Measurements from ENCODE around the gene RICTOR.

RICTOR gene, protein sequence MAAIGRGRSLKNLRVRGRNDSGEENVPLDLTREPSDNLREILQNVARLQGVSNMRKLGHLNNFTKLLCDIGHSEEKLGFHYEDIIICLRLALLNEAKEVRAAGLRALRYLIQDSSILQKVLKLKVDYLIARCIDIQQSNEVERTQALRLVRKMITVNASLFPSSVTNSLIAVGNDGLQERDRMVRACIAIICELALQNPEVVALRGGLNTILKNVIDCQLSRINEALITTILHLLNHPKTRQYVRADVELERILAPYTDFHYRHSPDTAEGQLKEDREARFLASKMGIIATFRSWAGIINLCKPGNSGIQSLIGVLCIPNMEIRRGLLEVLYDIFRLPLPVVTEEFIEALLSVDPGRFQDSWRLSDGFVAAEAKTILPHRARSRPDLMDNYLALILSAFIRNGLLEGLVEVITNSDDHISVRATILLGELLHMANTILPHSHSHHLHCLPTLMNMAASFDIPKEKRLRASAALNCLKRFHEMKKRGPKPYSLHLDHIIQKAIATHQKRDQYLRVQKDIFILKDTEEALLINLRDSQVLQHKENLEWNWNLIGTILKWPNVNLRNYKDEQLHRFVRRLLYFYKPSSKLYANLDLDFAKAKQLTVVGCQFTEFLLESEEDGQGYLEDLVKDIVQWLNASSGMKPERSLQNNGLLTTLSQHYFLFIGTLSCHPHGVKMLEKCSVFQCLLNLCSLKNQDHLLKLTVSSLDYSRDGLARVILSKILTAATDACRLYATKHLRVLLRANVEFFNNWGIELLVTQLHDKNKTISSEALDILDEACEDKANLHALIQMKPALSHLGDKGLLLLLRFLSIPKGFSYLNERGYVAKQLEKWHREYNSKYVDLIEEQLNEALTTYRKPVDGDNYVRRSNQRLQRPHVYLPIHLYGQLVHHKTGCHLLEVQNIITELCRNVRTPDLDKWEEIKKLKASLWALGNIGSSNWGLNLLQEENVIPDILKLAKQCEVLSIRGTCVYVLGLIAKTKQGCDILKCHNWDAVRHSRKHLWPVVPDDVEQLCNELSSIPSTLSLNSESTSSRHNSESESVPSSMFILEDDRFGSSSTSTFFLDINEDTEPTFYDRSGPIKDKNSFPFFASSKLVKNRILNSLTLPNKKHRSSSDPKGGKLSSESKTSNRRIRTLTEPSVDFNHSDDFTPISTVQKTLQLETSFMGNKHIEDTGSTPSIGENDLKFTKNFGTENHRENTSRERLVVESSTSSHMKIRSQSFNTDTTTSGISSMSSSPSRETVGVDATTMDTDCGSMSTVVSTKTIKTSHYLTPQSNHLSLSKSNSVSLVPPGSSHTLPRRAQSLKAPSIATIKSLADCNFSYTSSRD (N-terminal part only)

DNA sequence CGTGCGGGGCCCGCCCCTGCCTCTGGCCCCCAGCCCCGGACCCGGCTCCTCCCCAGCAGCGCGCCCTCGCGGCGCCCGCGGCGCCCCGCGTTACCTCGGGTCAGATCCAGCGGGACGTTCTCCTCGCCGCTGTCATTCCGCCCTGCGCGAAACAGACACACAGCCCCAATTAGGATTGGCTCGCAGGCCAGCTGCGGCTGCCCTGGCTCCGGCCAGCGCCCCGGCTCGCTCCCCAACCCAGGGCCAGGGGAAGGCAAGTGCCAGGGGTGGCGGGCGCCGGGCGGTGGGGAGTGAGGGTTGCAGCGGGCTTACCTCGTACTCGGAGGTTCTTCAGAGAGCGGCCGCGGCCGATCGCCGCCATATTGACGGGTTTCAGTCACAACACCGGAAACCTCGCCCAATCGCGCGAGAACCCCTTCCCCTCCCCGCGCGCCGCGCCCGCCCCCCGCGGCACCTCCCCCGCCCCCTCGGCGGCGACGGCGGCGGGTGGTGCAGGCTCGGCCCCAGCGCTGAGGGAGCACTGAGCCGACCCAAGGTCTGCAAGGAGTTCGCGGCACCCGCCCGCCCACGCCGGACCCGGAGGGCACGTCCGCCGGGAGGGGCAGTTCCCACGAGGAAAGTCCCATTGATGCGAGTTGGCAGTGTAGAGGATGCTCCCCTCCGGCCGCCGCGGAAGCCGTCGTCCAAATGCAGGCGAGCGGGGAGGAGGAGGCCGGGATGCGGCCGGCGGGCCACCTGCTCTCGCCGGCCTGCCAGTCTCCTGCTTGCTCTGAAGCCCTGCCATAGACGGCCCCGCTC lies at the start of gene RICTOR:
TSS of gene RICTOR (minus strand) at position 383 of the 798 bp plus-strand sequence. CDS start at position 361, 22 bp downstream.
- DNase-seq (ENCODE audit: low read depth in 2 of 2) = peak; percentile 88 to 91

- DNase-seq (ENCODE audit: low read depth in 2 of 2) = no peak
Measured at GRCh38 chr5:39121922-39122321, 47.7 kb upstream of the RICTOR start.

DNA sequence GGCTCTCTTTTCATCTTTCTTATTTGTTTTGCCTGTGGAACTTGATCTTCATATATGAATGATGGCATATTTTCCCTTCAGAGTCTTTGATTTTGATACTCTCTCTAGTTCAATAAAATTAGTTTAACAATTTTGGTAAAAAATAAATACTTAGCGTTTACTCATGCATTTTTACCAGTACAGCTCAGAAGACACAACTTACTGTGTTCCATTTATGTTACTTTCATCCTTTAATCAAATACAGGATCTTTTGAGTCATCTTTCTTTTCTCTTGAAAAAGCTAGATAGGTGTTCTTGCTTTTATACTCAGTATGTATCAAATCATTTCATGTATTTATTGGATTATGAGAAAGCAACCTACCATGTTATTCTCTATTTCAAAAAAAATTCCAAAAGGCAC lies 47.1 kb upstream of the RICTOR start:
- DNase-seq (ENCODE audit: low read depth in 2 of 2) = no peak

DNA sequence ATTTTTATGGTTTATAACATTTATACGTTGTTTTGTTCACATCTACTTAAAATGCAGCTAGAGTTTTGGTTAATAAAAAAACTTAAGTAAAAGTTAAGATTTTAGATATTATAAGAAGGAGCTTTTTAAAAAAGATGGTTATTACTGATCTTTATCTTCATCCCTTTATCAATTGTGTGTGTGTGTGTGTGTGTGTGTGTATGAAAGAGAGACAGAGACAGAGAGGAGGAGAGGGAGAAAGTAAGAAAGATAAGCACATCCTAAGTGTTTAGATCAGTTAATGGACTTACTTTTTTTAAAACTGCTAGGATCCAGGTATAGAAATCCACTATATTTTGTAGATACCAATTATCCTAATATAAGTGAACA lies 45.8 kb upstream of the RICTOR start:
- no peak for DNase-seq (ENCODE audit: low read depth in 2 of 2)

- no peak for DNase-seq (ENCODE audit: low read depth in 2 of 2)
Measured at GRCh38 chr5:39119404-39120051, 45.3 kb upstream of the RICTOR start.

DNA sequence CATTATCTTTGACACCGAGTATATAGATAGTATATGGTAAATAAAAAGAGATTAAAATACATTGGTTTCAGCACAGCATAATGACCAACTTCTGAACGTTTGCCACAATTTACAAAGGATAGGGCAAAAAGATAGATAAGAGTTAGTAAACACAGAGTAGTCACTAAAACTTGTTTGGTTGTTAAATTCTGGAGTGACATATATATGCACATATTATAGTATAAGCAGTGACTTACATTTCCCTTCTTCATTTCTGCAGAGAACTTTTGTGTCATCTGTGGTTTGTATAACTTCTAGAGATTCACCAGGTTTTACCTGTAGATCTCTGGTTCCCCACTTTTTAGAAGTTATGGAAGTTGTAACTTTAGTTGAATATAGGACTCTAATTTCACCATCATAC lies 44.4 kb upstream of the RICTOR start:
- no peak for DNase-seq (ENCODE audit: low read depth in 2 of 2)

- no peak for DNase-seq (ENCODE audit: low read depth in 2 of 2)
Measured at GRCh38 chr5:39117401-39117800, 43.2 kb upstream of the RICTOR start.

- no peak for DNase-seq (ENCODE audit: low read depth in 2 of 2)
Measured at GRCh38 chr5:39116344-39117170, 42.4 kb upstream of the RICTOR start.

GRCh38 chr5:39115644-39116343 lies 41.6 kb upstream of the RICTOR start:
- no peak for DNase-seq (ENCODE audit: low read depth in 2 of 2)

- no peak for DNase-seq (ENCODE audit: low read depth in 2 of 2)
Measured at GRCh38 chr5:39114155-39114554, 40.0 kb upstream of the RICTOR start.

DNA sequence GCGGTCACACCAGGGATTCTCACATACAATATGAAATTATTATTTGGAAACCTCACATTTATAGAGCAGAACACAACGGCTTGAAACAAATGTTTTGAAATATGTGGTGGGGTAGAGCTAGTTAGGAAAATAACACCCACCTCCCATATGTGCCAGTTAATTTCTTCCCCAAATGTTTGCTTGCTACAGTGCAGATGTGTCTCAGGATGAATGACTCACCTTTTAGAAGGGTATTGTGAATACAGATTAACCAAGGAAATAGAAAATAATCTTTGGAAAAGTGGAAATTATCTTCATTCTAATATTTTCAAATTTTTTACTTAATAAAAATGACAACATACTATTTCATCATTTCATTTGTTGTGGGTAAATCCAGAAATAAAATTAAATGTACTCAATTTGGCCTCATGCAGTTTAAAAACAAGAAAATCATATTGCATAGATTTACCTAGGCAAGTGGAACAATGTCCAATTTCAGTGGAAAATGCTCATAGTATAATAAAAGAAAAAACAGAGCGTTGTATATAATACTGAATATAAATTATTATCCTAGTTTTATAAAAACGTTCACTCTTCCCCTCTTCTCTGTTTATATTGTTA lies 39.3 kb upstream of the RICTOR start:
- DNase-seq (ENCODE audit: low read depth in 2 of 2) = no peak

GRCh38 chr5:39109606-39110005 lies 35.4 kb upstream of the RICTOR start:
- DNase-seq (ENCODE audit: low read depth in 2 of 2) = no peak

- DNase-seq (ENCODE audit: low read depth in 2 of 2) = no peak
Measured at GRCh38 chr5:39108987-39109386, 34.8 kb upstream of the RICTOR start.

GRCh38 chr5:39107350-39107749 lies 33.2 kb upstream of the RICTOR start:
- no peak for DNase-seq (ENCODE audit: low read depth in 2 of 2)

GRCh38 chr5:39106322-39106721 lies 32.1 kb upstream of the RICTOR start:
- no peak for DNase-seq (ENCODE audit: low read depth in 2 of 2)

- DNase-seq (ENCODE audit: low read depth in 2 of 2) = no peak
Measured at GRCh38 chr5:39104221-39104620, 30.0 kb upstream of the RICTOR start.

DNA sequence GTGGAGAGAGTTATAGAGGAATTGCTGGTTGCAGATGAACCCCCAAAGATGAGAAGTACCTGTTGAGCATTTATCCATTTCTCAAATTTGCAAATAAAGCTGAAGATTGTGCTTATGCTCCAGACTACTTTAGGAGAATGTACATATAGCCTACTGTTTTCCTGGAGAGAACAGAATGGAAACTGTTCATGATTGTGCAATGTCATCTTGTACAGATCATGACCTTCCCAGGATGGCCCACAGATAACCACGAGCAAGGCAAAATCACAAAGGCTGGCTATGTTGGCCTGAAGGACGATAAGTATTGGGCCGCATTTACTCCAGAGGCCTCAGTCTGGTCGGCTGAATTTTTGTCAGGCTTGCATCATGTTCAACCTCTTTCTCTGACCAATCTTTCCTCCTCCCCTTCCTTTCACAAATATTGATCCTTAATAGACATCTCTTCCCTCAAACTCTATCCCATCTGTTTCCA lies 28.5 kb upstream of the RICTOR start:
- DNase-seq (ENCODE audit: low read depth in 2 of 2) = no peak

DNA sequence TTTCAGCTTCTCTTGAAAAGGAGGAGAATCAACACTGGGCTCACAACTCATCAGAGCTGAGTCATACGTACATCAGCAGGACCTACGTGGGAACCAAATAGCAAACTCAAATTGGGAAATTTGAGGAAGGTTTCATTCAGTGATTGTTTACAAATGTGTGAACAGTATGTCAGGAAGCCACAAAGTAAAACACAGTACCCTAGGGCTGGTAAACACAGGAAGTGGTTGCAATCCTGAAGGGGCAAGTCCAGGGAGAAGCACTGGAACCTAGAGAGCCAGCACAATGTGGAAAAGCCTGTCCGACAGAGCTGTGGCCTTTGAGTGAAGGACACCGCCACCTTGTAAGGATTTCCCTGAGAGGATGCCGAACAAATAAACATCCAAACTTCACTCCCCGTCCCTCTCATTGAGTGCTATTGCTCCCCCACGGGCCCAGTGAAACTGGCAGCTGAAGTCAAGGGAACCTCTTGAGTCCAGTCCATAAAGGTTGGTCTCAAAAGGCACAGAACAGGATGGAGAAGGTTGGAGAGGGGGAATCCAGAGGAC lies 26.7 kb upstream of the RICTOR start:
- no peak for DNase-seq (ENCODE audit: low read depth in 2 of 2)

Measured in stimulated activated CD4-positive, alpha-beta T cell treated with anti-CD3 and anti-CD28 coated beads, Interleukin-1b, Interleukin-23, amount 100 ng/mL, for 4 hours (primary cell).